Esophagus muscularis mucosa (tissue), 3 donors: ENCODE data around the gene LIN9.

Source experiments
- POLR2A ChIP-seq: fragments of 450-650 bp; IDR thresholded peaks from one replicate; pipeline ENCODE4 v1.6.1; 2017; ENCODE audit warnings: antibody characterized with exemption, moderate library complexity, mild to moderate bottlenecking, low read depth
- POLR2AphosphoS5 ChIP-seq, 2 donors: sonication (generic); formaldehyde crosslinking; IDR thresholded peaks; one replicate each; pipeline ENCODE4 v1.6.1; 2017; ENCODE audit warnings: antibody characterized with exemption in 2 of 2
- TF ChIP-seq, protein P1 (sequence below), 3 experiments: fragments of 200-600 bp in 2 of 3; fragments of 450-650 bp in 1 of 3; sonication (generic) in 2 of 3; IDR thresholded peaks; one replicate each; pipeline ENCODE4 v1.5.1; 2017 to 2019; ENCODE audit warnings: antibody characterized with exemption in 3 of 3, mild to moderate bottlenecking in 2 of 3, moderate library complexity in 1 of 3

GRCh38 chr1:226276077-226276682 lies 32.8 kb downstream of the LIN9 start:
- TF ChIP-seq POLR2A, result no peak
- TF ChIP-seq, protein P1, sequence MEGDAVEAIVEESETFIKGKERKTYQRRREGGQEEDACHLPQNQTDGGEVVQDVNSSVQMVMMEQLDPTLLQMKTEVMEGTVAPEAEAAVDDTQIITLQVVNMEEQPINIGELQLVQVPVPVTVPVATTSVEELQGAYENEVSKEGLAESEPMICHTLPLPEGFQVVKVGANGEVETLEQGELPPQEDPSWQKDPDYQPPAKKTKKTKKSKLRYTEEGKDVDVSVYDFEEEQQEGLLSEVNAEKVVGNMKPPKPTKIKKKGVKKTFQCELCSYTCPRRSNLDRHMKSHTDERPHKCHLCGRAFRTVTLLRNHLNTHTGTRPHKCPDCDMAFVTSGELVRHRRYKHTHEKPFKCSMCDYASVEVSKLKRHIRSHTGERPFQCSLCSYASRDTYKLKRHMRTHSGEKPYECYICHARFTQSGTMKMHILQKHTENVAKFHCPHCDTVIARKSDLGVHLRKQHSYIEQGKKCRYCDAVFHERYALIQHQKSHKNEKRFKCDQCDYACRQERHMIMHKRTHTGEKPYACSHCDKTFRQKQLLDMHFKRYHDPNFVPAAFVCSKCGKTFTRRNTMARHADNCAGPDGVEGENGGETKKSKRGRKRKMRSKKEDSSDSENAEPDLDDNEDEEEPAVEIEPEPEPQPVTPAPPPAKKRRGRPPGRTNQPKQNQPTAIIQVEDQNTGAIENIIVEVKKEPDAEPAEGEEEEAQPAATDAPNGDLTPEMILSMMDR (IDR thresholded peaks at IDR 0.05), result no peak
- no peak for TF ChIP-seq POLR2AphosphoS5 (IDR thresholded peaks at IDR 0.05)
